ENCODE data around the gene CUX1.

CUX1 gene

DNA sequence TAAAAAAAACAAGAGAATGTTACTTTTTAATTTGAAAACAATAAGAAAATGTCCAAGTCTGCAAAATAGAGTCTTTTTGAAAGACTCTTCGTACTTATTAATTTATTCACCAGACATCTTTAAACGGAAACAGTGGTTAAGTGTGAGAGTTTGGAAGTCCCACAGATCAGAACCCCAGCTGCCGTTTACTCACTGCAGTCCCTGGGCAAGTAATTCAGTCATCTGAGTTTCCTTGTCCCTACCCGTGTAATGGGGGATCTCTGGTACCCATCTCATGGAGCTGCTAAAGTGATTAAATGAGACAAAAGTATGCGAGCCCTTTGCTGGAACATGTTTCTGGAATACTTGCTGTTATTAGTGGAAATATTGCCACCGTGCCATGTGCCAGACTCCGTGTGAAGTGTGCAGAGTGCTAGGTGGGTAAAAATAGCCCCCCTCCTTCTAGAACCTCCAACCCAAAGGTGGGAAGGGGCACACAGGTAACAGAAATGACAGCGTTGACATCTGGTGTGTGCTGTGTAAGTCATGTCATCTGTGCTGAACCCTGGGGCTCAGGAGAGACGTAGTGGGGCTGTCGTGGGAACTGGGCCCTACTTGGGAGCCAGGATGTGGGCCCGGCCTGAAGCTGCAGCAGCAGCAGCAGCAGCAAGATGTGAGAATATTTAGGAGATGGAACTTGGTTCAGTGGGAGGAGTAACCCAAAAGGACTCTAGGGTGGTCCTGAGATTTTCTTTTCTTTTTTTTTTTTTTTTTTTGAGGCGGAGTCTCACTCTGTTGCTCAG lies 140.5 kb downstream of the CUX1 start:
- no peaks in the 10 kb centered on the region for H3K9me3 ChIP-seq (ENCODE audit: control insufficient read depth, insufficient read depth, low read length)

DNA sequence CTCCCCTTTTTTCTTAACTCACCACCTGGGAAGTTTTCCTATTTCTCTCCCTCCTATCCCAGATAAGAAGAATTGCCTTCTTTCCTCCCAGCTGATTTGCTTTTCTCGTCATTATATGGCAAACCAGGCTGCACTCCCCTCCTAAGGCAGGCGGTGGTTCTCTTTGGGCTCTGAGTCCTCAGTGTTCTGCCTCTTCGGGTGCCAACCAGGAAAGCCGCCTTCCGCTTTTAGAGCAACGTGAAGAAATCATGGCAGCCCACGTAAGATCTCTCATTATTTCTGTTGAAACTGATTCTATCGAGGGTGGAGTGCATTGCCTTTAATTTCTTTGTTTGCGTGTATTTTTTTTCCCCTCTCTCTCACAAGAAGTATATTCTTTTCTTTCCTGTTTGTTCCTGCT lies 141.9 kb downstream of the CUX1 start:
- no peak overlapping the region for H3K4me3 ChIP-seq (ENCODE audit: low read length)
- peaks cover 52% of the 10 kb centered on the region for H3K4me1 ChIP-seq (ENCODE audit: control insufficient read depth, low read length)

More for the DNA sequence above, 140.5 kb downstream of the CUX1 start:
- peaks cover 25% of the 10 kb centered on the region for H3F3A ChIP-seq (ENCODE audit: control insufficient read depth, insufficient read depth)
- H3K4me2 ChIP-seq (ENCODE audit: low read length) = peak overlapping the region; percentile 64
- H3K9me2 ChIP-seq (replicated peaks; ENCODE audit: control insufficient read depth, low read length) = no peaks in the 10 kb centered on the region
- H3K4me3 ChIP-seq (ENCODE audit: low read length) = peak overlapping the region; percentile 52
- H3K36me3 ChIP-seq (ENCODE audit: control insufficient read depth, low read length) = peaks cover 41% of the 10 kb centered on the region
- no peaks in the 10 kb centered on the region for H3K27me3 ChIP-seq (ENCODE audit: control insufficient read depth, low read length)
- TF ChIP-seq EZH2phosphoT487 (IDR thresholded peaks at IDR 0.05; ENCODE audit: borderline replicate concordance, low read length) = no peak
- TF ChIP-seq, protein P1, sequence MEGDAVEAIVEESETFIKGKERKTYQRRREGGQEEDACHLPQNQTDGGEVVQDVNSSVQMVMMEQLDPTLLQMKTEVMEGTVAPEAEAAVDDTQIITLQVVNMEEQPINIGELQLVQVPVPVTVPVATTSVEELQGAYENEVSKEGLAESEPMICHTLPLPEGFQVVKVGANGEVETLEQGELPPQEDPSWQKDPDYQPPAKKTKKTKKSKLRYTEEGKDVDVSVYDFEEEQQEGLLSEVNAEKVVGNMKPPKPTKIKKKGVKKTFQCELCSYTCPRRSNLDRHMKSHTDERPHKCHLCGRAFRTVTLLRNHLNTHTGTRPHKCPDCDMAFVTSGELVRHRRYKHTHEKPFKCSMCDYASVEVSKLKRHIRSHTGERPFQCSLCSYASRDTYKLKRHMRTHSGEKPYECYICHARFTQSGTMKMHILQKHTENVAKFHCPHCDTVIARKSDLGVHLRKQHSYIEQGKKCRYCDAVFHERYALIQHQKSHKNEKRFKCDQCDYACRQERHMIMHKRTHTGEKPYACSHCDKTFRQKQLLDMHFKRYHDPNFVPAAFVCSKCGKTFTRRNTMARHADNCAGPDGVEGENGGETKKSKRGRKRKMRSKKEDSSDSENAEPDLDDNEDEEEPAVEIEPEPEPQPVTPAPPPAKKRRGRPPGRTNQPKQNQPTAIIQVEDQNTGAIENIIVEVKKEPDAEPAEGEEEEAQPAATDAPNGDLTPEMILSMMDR (IDR thresholded peaks at IDR 0.05; ENCODE audit: low read depth, low read length, poor library complexity, severe bottlenecking) = no peak
- peak overlapping the region; percentile 71 for H3K27ac ChIP-seq (ENCODE audit: low read depth, low read length)
- H3K79me2 ChIP-seq (ENCODE audit: control insufficient read depth, low read length) = peaks cover 99% of the 10 kb centered on the region
- H3K4me1 ChIP-seq (ENCODE audit: control insufficient read depth, low read length) = peaks cover 64% of the 10 kb centered on the region
- peaks cover 25% of the 10 kb centered on the region; the same call in 1 of the 2 replicates for H4K20me1 ChIP-seq (ENCODE audit: control insufficient read depth, insufficient read depth, low read depth, low read length)

DNA sequence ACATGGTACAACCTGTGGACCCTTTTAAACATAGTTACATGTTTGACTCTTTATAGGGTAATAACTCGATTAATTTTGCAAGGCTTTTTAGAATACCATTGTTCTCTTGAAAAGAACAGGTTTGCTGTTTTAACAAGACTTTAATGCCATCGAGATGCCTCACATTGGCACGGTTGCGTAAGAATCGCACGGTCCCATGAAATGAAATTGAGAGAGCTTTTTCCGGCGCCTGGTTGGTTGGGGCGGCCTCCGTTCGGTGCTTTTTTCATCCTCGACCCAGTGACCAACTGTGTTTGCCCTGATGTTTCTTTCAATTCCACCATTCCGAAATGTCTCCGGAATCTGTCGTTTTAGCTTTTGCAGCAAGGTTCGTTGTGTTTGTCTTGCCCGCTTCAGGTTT lies 142.4 kb downstream of the CUX1 start:
- no peak overlapping the region for H3K4me3 ChIP-seq (ENCODE audit: low read length)
- H3K79me2 ChIP-seq (ENCODE audit: control insufficient read depth, low read length) = peaks cover 99% of the 10 kb centered on the region
- H3K4me1 ChIP-seq (ENCODE audit: control insufficient read depth, low read length) = peaks cover 52% of the 10 kb centered on the region
- no peaks in the 10 kb centered on the region for H3K9me3 ChIP-seq (ENCODE audit: control insufficient read depth, insufficient read depth, low read length)
- H3K27me3 ChIP-seq (ENCODE audit: control insufficient read depth, low read length) = no peaks in the 10 kb centered on the region
- no peaks in the 10 kb centered on the region for H3K9me2 ChIP-seq (replicated peaks; ENCODE audit: control insufficient read depth, low read length)
- peaks cover 25% of the 10 kb centered on the region for H3F3A ChIP-seq (ENCODE audit: control insufficient read depth, insufficient read depth)
- peaks cover 28% of the 10 kb centered on the region; the same call in 1 of the 2 replicates for H4K20me1 ChIP-seq (ENCODE audit: control insufficient read depth, insufficient read depth, low read depth, low read length)
- no peak for TF ChIP-seq EZH2phosphoT487 (IDR thresholded peaks at IDR 0.05; ENCODE audit: borderline replicate concordance, low read length)
- TF ChIP-seq, protein P1 (IDR thresholded peaks at IDR 0.05; ENCODE audit: low read depth, low read length, poor library complexity, severe bottlenecking) = no peak
- no peak overlapping the region for H3K27ac ChIP-seq (ENCODE audit: low read depth, low read length)
- H3K4me2 ChIP-seq (ENCODE audit: low read length) = no peak overlapping the region
- H3K36me3 ChIP-seq (ENCODE audit: control insufficient read depth, low read length) = peaks cover 38% of the 10 kb centered on the region

More for the DNA sequence above, 141.9 kb downstream of the CUX1 start:
- H3K9me3 ChIP-seq (ENCODE audit: control insufficient read depth, insufficient read depth, low read length) = no peaks in the 10 kb centered on the region
- peaks cover 99% of the 10 kb centered on the region for H3K79me2 ChIP-seq (ENCODE audit: control insufficient read depth, low read length)
- H3K27ac ChIP-seq (ENCODE audit: low read depth, low read length) = no peak overlapping the region
- no peaks in the 10 kb centered on the region for H3K27me3 ChIP-seq (ENCODE audit: control insufficient read depth, low read length)
- H3F3A ChIP-seq (ENCODE audit: control insufficient read depth, insufficient read depth) = peaks cover 25% of the 10 kb centered on the region
- peaks cover 28% of the 10 kb centered on the region; the same call in 1 of the 2 replicates for H4K20me1 ChIP-seq (ENCODE audit: control insufficient read depth, insufficient read depth, low read depth, low read length)
- H3K9me2 ChIP-seq (replicated peaks; ENCODE audit: control insufficient read depth, low read length) = no peaks in the 10 kb centered on the region
- H3K36me3 ChIP-seq (ENCODE audit: control insufficient read depth, low read length) = peaks cover 37% of the 10 kb centered on the region
- TF ChIP-seq EZH2phosphoT487 (IDR thresholded peaks at IDR 0.05; ENCODE audit: borderline replicate concordance, low read length) = no peak
- TF ChIP-seq, protein P1 (IDR thresholded peaks at IDR 0.05; ENCODE audit: low read depth, low read length, poor library complexity, severe bottlenecking) = no peak
- no peak overlapping the region for H3K4me2 ChIP-seq (ENCODE audit: low read length)
